Gastrocnemius medialis (tissue), 4 donors: ENCODE measurements around the gene ARHGAP42. TPM values are rescaled to one million over a fixed set of nuclear protein-coding genes. Genes with fewer than 3 reads are reported as not detected.

Source experiments
- ATAC-seq, 2 donors: fragments of 150-250 bp; one replicate each; pipeline ENCODE4 v1.9.1; 2016
- DNase-seq, 2 donors: peaks; one replicate each; pipeline ENCODE4 v3.0.0-alpha.2; 2019
- H3K27ac ChIP-seq, 4 donors: fragments of 200-600 bp; sonication (generic); 1 replicate in 1 of 4; 2 replicates in 3 of 4; pipeline ENCODE4 v1.5.1; 2016 to 2018; ENCODE audit warnings: mild to moderate bottlenecking in 2 of 4, moderate library complexity in 1 of 4
- H3K27me3 ChIP-seq, 3 donors: fragments of 200-600 bp; sonication (generic) in 2 of 3; 1 replicate in 1 of 3; 2 replicates in 2 of 3; pipeline versions ENCODE4 v1.5.1 to v1.6.0; 2016 to 2019; ENCODE audit warnings: mild to moderate bottlenecking in 1 of 3, moderate library complexity in 1 of 3
- H3K36me3 ChIP-seq, 2 donors: fragments of 200-600 bp; sonication (generic) in 1 of 2; one replicate each; pipeline ENCODE4 v1.5.1; 2017 to 2018
- H3K4me1 ChIP-seq, 2 donors: fragments of 200-600 bp; sonication (generic) in 1 of 2; one replicate each; pipeline ENCODE4 v1.5.1; 2016 to 2017; ENCODE audit warnings: mild to moderate bottlenecking in 2 of 2
- H3K4me3 ChIP-seq, 4 donors: fragments of 200-600 bp; sonication (generic) in 3 of 4; 1 replicate in 1 of 4; 2 replicates in 3 of 4; pipeline ENCODE4 v1.5.1; 2016 to 2019; ENCODE audit warnings: mild to moderate bottlenecking in 2 of 4
- H3K9me3 ChIP-seq, 3 donors: fragments of 200-600 bp; sonication (generic) in 2 of 3; 1 replicate in 1 of 3; 2 replicates in 2 of 3; pipeline ENCODE4 v1.5.1; 2016 to 2019
- POLR2A ChIP-seq, 2 donors: fragments of 450-650 bp; IDR thresholded peaks; one replicate each; pipeline ENCODE4 v1.6.1; 2017; ENCODE audit warnings: antibody characterized with exemption in 2 of 2, mild to moderate bottlenecking in 2 of 2, moderate library complexity in 2 of 2
- in situ Hi-C, 4 donors: fragments of 200-750 bp; cut with MboI; loops; one replicate each; pipeline versions ENCODE4 v1.15.0 to v1.8.0; 2017; ENCODE audit warnings: low sequenced_read_pairs in 4 of 4
- intact Hi-C: fragments of 100-400 bp; cut with DNase I; formaldehyde crosslinking; loops from one replicate; pipeline ENCODE4 v1.15.1; 2023; ENCODE audit warnings: low total_unique reads
- total RNA-seq, 4 donors: library from RNA; depleted of rRNA; stranded (reverse); fragments of >200 nt; gene quantifications; one replicate each; pipeline versions ENCODE4 v1.1.0 to v1.2.3, GENCODE V29; 2016
- TF ChIP-seq, protein P1 (sequence below), 5 experiments: fragments of 450-650 bp in 3 of 5; fragments of 200-600 bp in 2 of 5; sonication (generic) in 2 of 5; IDR thresholded peaks in 4 of 5; conservative IDR thresholded peaks in 1 of 5; 1 replicate in 4 of 5; 2 replicates in 1 of 5; pipeline ENCODE4 v1.5.1; 2016 to 2019; ENCODE audit warnings: antibody characterized with exemption in 5 of 5, mild to moderate bottlenecking in 3 of 5, moderate library complexity in 3 of 5

ARHGAP42 gene
- total RNA-seq, 4 donors from 2014 or later, result 6.0 to 13.9 (median 10.2) TPM

DNA sequence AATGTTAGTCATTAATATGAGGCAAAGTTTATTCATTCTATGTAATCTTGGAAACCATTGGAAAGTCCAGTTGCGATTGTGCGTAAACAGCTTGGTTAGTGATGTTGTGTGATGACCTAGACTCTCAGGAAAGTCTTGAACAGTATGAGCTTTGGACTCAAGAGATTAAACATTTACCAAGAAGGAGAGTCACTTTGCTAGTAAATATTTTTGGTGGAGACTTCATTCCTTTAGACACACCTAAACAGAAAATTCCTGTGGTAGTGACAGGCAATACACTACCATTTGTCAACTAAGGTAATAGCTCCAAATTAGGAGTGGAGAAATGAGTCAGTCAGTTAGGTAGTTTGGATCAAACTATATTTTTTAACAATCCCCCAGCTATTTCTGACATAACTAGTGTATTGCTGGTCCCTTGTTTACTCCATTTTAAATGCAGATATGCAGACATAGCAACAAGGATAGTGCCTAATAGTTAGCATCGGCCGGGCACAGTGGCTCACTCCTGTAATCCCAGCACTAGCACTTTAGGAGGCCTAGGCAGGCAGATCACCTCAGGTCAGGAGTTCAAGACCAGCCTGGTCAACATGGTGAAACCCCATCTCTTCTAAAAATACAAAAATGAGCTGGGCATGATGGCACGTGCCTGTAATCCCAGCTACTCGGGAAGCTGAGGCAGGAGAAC lies 89.3 kb downstream of the ARHGAP42 start:
- Histone ChIP-seq H3K27me3 (no peaks in the 10 kb centered on the region), H3K9me3 (no peaks in the 10 kb centered on the region), H3K27ac (no peak overlapping the region), H3K36me3 (no peaks in the 10 kb centered on the region), H3K4me1 (no peaks in the 10 kb centered on the region), H3K4me3 (no peak overlapping the region)
- ATAC-seq (no peak), DNase-seq (no peak)
- intact Hi-C loops, result no loop called here
- in situ Hi-C loops, result no loop called here
- no peak for TF ChIP-seq POLR2A (IDR thresholded peaks at IDR 0.05)
- TF ChIP-seq, protein P1, sequence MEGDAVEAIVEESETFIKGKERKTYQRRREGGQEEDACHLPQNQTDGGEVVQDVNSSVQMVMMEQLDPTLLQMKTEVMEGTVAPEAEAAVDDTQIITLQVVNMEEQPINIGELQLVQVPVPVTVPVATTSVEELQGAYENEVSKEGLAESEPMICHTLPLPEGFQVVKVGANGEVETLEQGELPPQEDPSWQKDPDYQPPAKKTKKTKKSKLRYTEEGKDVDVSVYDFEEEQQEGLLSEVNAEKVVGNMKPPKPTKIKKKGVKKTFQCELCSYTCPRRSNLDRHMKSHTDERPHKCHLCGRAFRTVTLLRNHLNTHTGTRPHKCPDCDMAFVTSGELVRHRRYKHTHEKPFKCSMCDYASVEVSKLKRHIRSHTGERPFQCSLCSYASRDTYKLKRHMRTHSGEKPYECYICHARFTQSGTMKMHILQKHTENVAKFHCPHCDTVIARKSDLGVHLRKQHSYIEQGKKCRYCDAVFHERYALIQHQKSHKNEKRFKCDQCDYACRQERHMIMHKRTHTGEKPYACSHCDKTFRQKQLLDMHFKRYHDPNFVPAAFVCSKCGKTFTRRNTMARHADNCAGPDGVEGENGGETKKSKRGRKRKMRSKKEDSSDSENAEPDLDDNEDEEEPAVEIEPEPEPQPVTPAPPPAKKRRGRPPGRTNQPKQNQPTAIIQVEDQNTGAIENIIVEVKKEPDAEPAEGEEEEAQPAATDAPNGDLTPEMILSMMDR (IDR thresholded peaks at IDR 0.05 in 4 of 5, conservative IDR thresholded peaks at IDR 0.05 in 1 of 5), result no peak

DNA sequence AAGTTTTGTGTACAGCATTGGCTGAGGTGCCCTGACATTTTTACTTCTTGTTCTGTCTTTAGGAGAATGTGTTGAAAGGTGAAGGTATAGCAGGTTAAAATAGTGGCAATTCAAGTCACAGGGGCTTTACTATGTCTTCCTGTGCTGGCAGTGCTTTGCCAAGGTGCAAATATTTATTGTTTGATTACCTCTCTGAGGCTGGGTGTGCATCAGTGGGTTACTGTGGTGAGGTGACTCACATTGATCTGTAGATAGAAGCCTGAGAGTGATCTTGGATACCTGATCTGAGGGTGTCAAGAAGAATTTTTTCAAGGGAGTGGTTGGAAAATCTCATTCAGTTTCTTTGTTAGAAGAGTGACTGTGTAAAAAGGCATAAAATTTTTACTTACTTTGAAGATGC lies 90.0 kb downstream of the ARHGAP42 start:
- H3K36me3 ChIP-seq, result no peaks in the 10 kb centered on the region
- no peaks in the 10 kb centered on the region for H3K4me1 ChIP-seq
- no peak for ATAC-seq
- no peak for TF ChIP-seq POLR2A (IDR thresholded peaks at IDR 0.05)
- TF ChIP-seq, protein P1 (IDR thresholded peaks at IDR 0.05 in 4 of 5, conservative IDR thresholded peaks at IDR 0.05 in 1 of 5), result no peak
- no peak overlapping the region for H3K4me3 ChIP-seq
- no peaks in the 10 kb centered on the region for H3K9me3 ChIP-seq
- intact Hi-C loops (no loop called here), in situ Hi-C loops (no loop called here)
- H3K27ac ChIP-seq, result no peak overlapping the region
- no peaks in the 10 kb centered on the region for H3K27me3 ChIP-seq
- no peak for DNase-seq

GRCh38 chr11:100777736-100778135 lies 90.6 kb downstream of the ARHGAP42 start:
- TF ChIP-seq POLR2A (IDR thresholded peaks at IDR 0.05), result no peak
- TF ChIP-seq, protein P1 (IDR thresholded peaks at IDR 0.05 in 4 of 5, conservative IDR thresholded peaks at IDR 0.05 in 1 of 5), result no peak
- no peak for ATAC-seq
- DNase-seq, result no peak
- Histone ChIP-seq H3K4me3 (no peak overlapping the region), H3K4me1 (no peaks in the 10 kb centered on the region), H3K9me3 (no peaks in the 10 kb centered on the region), H3K27me3 (no peaks in the 10 kb centered on the region), H3K36me3 (no peaks in the 10 kb centered on the region), H3K27ac (no peak overlapping the region)
- intact Hi-C loops (no loop called here), in situ Hi-C loops (no loop called here)

DNA sequence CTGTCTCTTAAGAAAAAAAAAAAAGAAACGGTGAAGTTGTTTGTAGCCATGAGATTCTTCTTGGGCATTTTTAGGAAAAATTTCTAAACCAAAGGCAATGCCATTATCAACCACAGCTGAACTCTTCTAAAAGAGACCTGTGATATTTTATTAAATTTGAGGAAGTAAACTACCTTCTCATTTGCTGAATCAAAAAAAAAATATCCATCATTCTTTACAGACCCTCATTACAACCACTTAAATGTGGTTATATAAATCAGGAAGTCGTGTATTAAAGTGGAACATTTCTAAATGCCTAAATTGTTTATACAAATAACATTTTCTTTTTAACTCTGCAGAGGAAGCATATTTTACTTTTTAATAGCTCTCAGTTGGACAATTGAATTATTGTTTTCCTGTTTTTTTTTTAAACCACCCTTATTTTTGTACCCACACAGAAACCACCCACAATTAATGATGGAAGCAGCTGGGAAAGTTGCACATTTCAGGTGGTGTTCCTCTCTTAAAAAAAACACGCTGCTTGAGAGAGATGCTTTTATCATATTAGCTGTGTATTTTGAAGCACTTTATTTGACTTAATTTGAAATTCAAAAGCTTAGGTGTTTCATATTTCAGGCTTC lies 91.2 kb downstream of the ARHGAP42 start:
- DNase-seq (no peak), ATAC-seq (no peak)
- TF ChIP-seq POLR2A (IDR thresholded peaks at IDR 0.05), result no peak
- TF ChIP-seq, protein P1 (IDR thresholded peaks at IDR 0.05 in 4 of 5, conservative IDR thresholded peaks at IDR 0.05 in 1 of 5), result no peak
- H3K27ac ChIP-seq, result no peak overlapping the region
- no peaks in the 10 kb centered on the region for H3K4me1 ChIP-seq
- H3K9me3 ChIP-seq, result no peaks in the 10 kb centered on the region
- H3K36me3 ChIP-seq, result no peaks in the 10 kb centered on the region
- no peak overlapping the region for H3K4me3 ChIP-seq
- H3K27me3 ChIP-seq, result no peaks in the 10 kb centered on the region
- intact Hi-C loops, result no loop called here
- in situ Hi-C loops, result no loop called here
